Suprapubic skin (tissue), 4 donors: ENCODE results near the gene RAB21.

Experiments
- CTCF ChIP-seq, 2 donors: fragments of 200-600 bp in 1 of 2; fragments of 450-650 bp in 1 of 2; sonication (generic) in 1 of 2; IDR thresholded peaks; one replicate each; pipeline ENCODE4 v1.5.1; 2016 to 2019; ENCODE audit warnings: antibody characterized with exemption in 2 of 2, mild to moderate bottlenecking in 1 of 2, moderate library complexity in 1 of 2
- EP300 ChIP-seq: sonication (generic); formaldehyde crosslinking; IDR thresholded peaks from one replicate; pipeline ENCODE4 v1.6.1; 2017; ENCODE audit warnings: antibody characterized with exemption
- POLR2AphosphoS5 ChIP-seq, 3 donors: sonication (generic); formaldehyde crosslinking; IDR thresholded peaks; one replicate each; pipeline ENCODE4 v1.6.1; 2017; ENCODE audit warnings: antibody characterized with exemption in 3 of 3

DNA sequence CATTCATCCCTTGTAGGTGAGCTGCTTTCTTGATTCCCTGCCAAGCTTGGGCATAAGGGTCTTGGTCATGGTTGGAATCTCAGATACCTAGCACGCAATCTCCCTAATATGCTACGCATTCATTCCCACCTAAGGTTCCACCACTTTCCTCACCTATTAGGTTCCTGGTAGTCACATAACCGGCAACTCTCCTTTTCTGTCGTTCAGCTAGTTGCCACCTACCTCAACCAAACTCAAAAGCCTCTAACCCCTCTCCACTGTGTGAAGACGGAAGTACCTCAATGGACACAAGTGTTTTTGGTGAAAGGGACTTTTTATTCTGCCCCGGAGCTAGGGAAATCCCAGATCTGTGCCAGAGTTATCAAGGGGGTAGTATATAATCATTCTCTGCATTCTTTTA, 83.6 kb downstream of the RAB21 start:
- no peak for TF ChIP-seq CTCF (IDR thresholded peaks at IDR 0.05)
- TF ChIP-seq EP300 = no peak
- TF ChIP-seq POLR2AphosphoS5 (IDR thresholded peaks at IDR 0.05) = no peak
